ENCODE data around the gene RAB24.
"Not testable (repeated sequence)": the region's sequence is repeated elsewhere in the genome, so short reads cannot be mapped to it uniquely, and the experiment has no call there.

The RAB24 gene

GRCh38 chr5:177303121-177303924 lies at the start of gene RAB24, which contains the start of gene PRELID1:
TSS of gene RAB24 (minus strand) at chr5:177303719. CDS start at chr5:177303288, 431 bp downstream.
TSS of gene PRELID1 (plus strand) at chr5:177303799. CDS start at chr5:177303986, 187 bp downstream.
- no peak for DNase-seq

- no peak for DNase-seq
These were observed 49.6 kb upstream of the RAB24 start for GRCh38 chr5:177353093-177353492.

GRCh38 chr5:177351392-177352329 lies 48.1 kb upstream of the RAB24 start, which contains the start of gene LMAN2:
TSS of gene LMAN2 (minus strand) at chr5:177351668. CDS start at chr5:177351647, 21 bp downstream.
- DNase-seq: peak; percentile 77

GRCh38 chr5:177350776-177351391 lies 47.4 kb upstream of the RAB24 start:
- DNase-seq: no peak

- DNase-seq: no peak
These were observed 46.2 kb upstream of the RAB24 start for GRCh38 chr5:177349762-177350161.

GRCh38 chr5:177349362-177349647 lies 45.8 kb upstream of the RAB24 start:
- DNase-seq: no peak

- no peak for DNase-seq
These were observed 44.2 kb upstream of the RAB24 start for GRCh38 chr5:177347699-177348098.

- no peak for DNase-seq
These were observed 43.3 kb upstream of the RAB24 start for GRCh38 chr5:177346820-177347219.

GRCh38 chr5:177344891-177345290 lies 41.4 kb upstream of the RAB24 start:
- DNase-seq: no peak

- DNase-seq: no peak
These were observed 40.3 kb upstream of the RAB24 start for GRCh38 chr5:177343777-177344176.

- not testable (repeated sequence) for DNase-seq
These were observed 39.5 kb upstream of the RAB24 start for GRCh38 chr5:177343000-177343399.

- DNase-seq: no peak
These were observed 35.7 kb upstream of the RAB24 start for GRCh38 chr5:177339107-177339638.

GRCh38 chr5:177338251-177339106 lies 35.0 kb upstream of the RAB24 start:
- no peak for DNase-seq

GRCh38 chr5:177336603-177337494 lies 33.3 kb upstream of the RAB24 start:
- no peak for DNase-seq

- no peak for DNase-seq
These were observed 32.6 kb upstream of the RAB24 start for GRCh38 chr5:177336112-177336511.

GRCh38 chr5:177335701-177336065 lies 32.2 kb upstream of the RAB24 start:
- DNase-seq: no peak

GRCh38 chr5:177334781-177335700 lies 31.5 kb upstream of the RAB24 start:
- no peak for DNase-seq

- DNase-seq: no peak
These were observed 30.6 kb upstream of the RAB24 start for GRCh38 chr5:177334155-177334551.

GRCh38 chr5:177333420-177334154 lies 30.1 kb upstream of the RAB24 start:
- DNase-seq: no peak
